ENCODE measurements around the gene C4orf17. TPM values are rescaled to one million over a fixed set of nuclear protein-coding genes. Genes with fewer than 3 reads are reported as not detected.

The C4orf17 gene
- polyA plus RNA-seq, 3 donors, result not detected

DNA sequence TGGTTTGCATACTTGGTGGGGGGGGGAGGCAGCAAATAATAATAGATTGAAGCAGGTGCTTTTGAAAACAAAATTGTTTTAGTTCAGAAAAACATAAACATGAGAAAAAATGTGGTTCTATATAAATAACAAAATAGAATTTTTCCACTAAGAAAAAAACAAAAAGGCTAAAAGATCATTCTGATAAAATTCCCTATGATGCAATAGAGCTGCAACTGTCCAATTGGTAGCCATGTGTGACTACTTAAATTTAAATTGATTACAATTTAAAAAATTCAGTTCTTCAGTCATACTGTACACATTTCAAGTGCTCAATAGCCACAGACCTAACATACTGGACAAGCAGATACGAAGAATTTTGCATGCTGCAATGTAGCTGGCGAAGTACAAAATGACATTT, 42.1 kb downstream of the C4orf17 start:
- Histone ChIP-seq H3K4me1 (ENCODE audit: control insufficient read depth in 1 of 2, insufficient read depth in 2 of 2, low read length in 2 of 2) (no peaks in the 10 kb centered on the region), H3K36me3 (replicated peaks in 1 of 2; ENCODE audit: control insufficient read depth in 1 of 2, insufficient read depth in 2 of 2, low read length in 2 of 2) (peaks cover 0 to 3% of the 10 kb centered on the region in 2 donors), H2AFZ (ENCODE audit: insufficient read depth, low read depth, low read length, poor library complexity, severe bottlenecking) (no peak overlapping the region), H3K9me3 (replicated peaks in 1 of 2; ENCODE audit: control insufficient read depth in 1 of 2, insufficient read depth in 1 of 2, low read length in 2 of 2) (no peaks in the 10 kb centered on the region), H3K9ac (ENCODE audit: insufficient read depth, low read length, poor library complexity, severe bottlenecking) (no peak overlapping the region), H4K20me1 (ENCODE audit: insufficient read depth, low read length) (no peaks in the 10 kb centered on the region), H3K79me2 (ENCODE audit: insufficient read depth, low read length) (no peaks in the 10 kb centered on the region), H3K4me2 (replicated peaks; ENCODE audit: extremely low read depth, low read length, poor library complexity, severe bottlenecking) (no peak overlapping the region), H3K27ac (ENCODE audit: low read depth in 1 of 2, low read length in 2 of 2) (no peak overlapping the region), H3K4me3 (replicated peaks in 1 of 3; ENCODE audit: low read depth in 2 of 3, low read length in 3 of 3) (no peak overlapping the region), H3K27me3 (ENCODE audit: control insufficient read depth in 2 of 2, insufficient read depth in 2 of 2, low read length in 2 of 2) (no peaks in the 10 kb centered on the region)
- H3K27me3 Mint-ChIP-seq (ENCODE audit: low read depth in 3 of 3), result no peaks in the 10 kb centered on the region
- H3K36me3 Mint-ChIP-seq, result peaks cover 16 to 20% of the 10 kb centered on the region in 2 donors
- no CpG with 5 or more reads among the region's 2 CpGs for WGBS (ENCODE audit: insufficient coverage)
- no peaks in the 10 kb centered on the region for H3K4me1 Mint-ChIP-seq
- H3K9me3 Mint-ChIP-seq, result no peaks in the 10 kb centered on the region
- no peak for TF ChIP-seq CTCF (IDR thresholded peaks at IDR 0.05)
- H3K27ac Mint-ChIP-seq, result no peak overlapping the region
- DNase-seq, result no peak
- H3K4me3 Mint-ChIP-seq, result no peak overlapping the region
- intact Hi-C loops (cut with micrococcal nuclease), result no loop called here

- H3K9me3 Mint-ChIP-seq, result peaks cover 0 to 3% (median 0%) of the 10 kb centered on the region in 7 donors
- Histone ChIP-seq H3K27me3 (ENCODE audit: control insufficient read depth in 2 of 2, insufficient read depth in 2 of 2, low read length in 2 of 2) (peaks cover 5 to 17% of the 10 kb centered on the region in 2 donors), H4K20me1 (ENCODE audit: insufficient read depth, low read length) (no peaks in the 10 kb centered on the region), H3K9me3 (replicated peaks in 1 of 2; ENCODE audit: control insufficient read depth in 1 of 2, insufficient read depth in 1 of 2, low read length in 2 of 2) (no peaks in the 10 kb centered on the region), H3K4me3 (replicated peaks in 1 of 3; ENCODE audit: low read depth in 2 of 3, low read length in 3 of 3) (peak within 1 kb of the TSS; percentile 51 to 90 (median 87)), H3K27ac (ENCODE audit: low read depth in 1 of 2, low read length in 2 of 2) (peak within 1 kb of the TSS; percentile 87 to 90), H2AFZ (ENCODE audit: insufficient read depth, low read depth, low read length, poor library complexity, severe bottlenecking) (peak within 1 kb of the TSS; percentile 93), H3K4me1 (ENCODE audit: control insufficient read depth in 1 of 2, insufficient read depth in 2 of 2, low read length in 2 of 2) (peaks cover 8 to 9% of the 10 kb centered on the region in 2 donors), H3K79me2 (ENCODE audit: insufficient read depth, low read length) (no peaks in the 10 kb centered on the region), H3K36me3 (replicated peaks in 1 of 2; ENCODE audit: control insufficient read depth in 1 of 2, insufficient read depth in 2 of 2, low read length in 2 of 2) (no peaks in the 10 kb centered on the region), H3K9ac (ENCODE audit: insufficient read depth, low read length, poor library complexity, severe bottlenecking) (peak within 1 kb of the TSS; percentile 75), H3K4me2 (replicated peaks; ENCODE audit: extremely low read depth, low read length, poor library complexity, severe bottlenecking) (peak within 1 kb of the TSS; percentile 73)
- H3K4me3 Mint-ChIP-seq, result peak within 1 kb of the TSS; percentile 90 to 98
- peak; percentile 94 to 97 (median 95) for DNase-seq
- intact Hi-C loops (cut with micrococcal nuclease), result loop anchor here (5.0 kb wide), 6 partner anchors 244 to 1416 kb away; partner anchors contain the start of genes LAMTOR3 (in 2 of the 2), DAPP1 (in 1 of the 2), DNAJB14 (in 1 of the 2) and H2AZ1 (in 1 of the 2)
- WGBS (ENCODE audit: insufficient coverage), result 0% methylated on average over 37 of the region's 48 CpGs
- peaks cover 6 to 9% (median 7%) of the 10 kb centered on the region in 3 donors for H3K27me3 Mint-ChIP-seq (ENCODE audit: low read depth in 3 of 3)
- TF ChIP-seq CTCF (IDR thresholded peaks at IDR 0.05), result no peak
- peaks cover 6% of the 10 kb centered on the region for H3K4me1 Mint-ChIP-seq
- peaks cover 0 to 2% of the 10 kb centered on the region in 2 donors for H3K36me3 Mint-ChIP-seq
- peak within 1 kb of the TSS; percentile 98 to 100 (median 99) for H3K27ac Mint-ChIP-seq
Measured at GRCh38 chr4:99563310-99564186, 52.7 kb downstream of the C4orf17 start, which contains the start of gene TRMT10A. TSS of gene TRMT10A (minus strand) at chr4:99564039. CDS start at chr4:99559338, 4,701 bp downstream.

All from CD14-positive monocyte (primary cell).